Amygdala (tissue), 56 donors: Measurements from ENCODE around the gene RRP1B.

Experiments
- DNase-seq, 56 donors: peaks; one replicate each; lab custom pipeline; 2025; lab: John Stamatoyannopoulos, UW

Gene RRP1B

DNA sequence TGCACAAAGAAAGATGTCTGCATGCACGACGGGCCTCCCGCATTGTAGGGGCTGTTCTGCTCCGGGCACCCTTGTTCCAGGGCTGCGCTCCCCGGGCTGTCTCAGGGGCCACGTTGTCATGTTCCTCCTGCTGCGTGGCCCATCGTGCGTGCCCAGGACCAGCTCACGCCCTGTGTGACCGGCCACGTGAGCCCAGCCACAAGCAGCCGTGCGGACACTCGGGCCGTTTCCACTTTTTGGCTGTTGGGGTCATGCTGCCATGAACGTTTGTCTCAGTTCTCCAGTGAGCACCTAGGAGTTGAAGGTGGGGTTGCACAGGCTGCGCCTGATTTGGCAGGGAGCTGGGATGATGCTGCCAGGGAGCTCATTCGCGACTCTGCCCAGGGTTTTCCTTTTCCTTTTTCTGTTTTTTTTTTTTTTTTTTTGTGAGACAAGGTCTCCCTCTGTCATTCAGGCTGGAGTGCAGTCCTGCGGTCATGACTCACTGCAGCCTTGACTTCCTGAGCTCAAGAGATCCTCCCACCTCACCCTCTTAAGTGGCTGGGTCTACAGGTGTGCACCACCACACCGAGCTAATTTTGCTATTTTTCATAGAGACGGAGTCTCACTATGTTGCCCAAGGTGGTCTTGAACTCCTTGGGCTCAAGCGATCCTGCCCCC is 77.0 kb downstream of the RRP1B start:
- DNase-seq, result no peak

DNA sequence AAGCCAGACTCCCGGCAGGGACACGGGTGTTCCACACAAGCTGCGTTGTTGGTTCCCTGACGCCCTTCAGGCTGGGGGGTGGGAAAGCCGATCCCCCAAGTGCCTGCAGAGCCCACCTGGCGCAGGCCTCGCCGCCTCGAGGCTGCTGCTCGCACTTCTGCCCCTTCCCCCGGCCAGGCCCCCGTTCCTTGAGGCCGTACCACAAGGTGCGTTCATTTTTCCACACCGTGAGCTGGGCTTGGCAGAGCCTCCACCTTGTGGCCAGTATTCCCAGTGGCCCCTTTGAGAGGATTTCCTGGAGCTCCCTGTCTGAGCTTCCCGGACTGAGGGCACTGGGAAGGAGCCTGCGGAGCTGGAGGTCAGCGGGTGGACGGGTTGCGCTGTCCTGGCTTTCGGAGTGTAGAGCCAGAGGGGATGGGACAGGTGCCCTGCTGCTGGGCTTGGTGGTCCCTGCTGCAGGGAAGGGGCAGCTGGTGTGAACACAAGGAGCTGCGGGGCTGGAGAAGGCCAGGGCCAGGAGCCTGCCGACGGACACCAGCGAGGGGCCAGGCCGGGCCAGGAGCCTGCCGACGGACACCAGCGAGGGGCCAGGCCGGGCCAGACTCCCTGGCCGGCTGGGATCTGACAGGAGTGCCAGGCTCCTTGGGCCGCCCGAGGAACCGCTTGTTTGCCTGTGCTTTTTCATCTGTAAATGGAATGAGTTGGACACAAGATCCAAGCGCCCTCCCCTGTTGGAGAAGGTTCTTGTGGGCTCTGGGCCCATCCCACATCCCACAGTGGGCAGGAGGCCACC is 78.0 kb downstream of the RRP1B start:
- DNase-seq, result peak in 2 of 56 donors; percentile 20

GRCh38 chr21:43739621-43740435 is 80.5 kb downstream of the RRP1B start:
- peak in 1 of 56 donors; percentile 15 for DNase-seq

DNA sequence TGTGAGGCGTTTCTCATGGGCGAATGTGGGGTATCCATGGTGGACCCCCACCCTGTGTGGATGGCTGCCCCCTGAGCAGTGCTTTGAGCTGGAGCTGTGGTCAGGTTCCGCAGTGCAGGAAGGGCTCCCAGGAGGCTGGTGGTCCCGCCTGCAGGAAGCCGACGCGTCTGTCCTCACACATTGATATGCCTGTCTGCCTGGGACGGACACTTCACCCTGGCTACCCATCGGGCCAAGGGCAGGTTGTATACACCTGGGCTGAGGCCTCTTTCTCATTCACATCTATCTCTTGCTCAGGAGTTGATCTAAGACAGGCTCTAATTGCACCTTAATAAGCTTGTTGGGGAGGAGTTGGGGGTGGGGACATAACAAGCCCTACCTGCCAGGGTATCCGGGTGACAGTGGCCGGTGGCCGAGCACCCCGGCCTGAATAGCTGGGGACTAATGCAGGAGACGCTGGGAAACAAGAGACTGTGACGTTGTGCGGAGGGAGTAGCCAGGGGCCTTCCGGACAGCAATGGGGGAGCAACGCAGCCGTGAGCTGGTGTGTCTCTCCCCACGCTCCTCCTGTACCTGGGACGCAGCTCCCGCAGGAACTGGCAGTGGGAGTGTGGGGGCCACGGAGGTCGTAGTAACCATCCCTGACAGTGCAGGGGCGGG is 81.3 kb downstream of the RRP1B start:
- DNase-seq, result peak in 43 of 56 donors; percentile 15 to 84 (median 59)

GRCh38 chr21:43741423-43742096 is 82.2 kb downstream of the RRP1B start:
- no peak for DNase-seq

DNA sequence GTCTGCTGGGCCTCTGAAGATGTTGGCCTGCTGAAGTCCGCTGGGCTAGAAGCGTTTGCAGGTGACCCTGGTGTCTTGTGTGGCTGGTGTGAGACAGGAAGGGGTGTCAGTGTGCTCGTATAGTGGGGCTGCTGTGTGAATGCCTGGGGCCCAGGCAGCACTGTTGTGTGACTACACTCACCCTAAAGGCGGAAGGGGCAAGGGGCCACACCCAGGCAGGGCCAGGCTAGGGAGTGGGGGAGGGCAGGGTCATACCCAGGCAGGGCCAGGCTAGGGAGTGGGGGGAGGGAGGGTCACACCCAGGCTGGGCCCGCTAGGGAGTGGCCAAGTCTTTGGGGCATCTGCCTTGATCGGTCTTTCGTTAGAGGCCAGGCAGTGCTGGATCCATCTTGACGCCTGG is 84.6 kb downstream of the RRP1B start:
- no peak for DNase-seq

DNA sequence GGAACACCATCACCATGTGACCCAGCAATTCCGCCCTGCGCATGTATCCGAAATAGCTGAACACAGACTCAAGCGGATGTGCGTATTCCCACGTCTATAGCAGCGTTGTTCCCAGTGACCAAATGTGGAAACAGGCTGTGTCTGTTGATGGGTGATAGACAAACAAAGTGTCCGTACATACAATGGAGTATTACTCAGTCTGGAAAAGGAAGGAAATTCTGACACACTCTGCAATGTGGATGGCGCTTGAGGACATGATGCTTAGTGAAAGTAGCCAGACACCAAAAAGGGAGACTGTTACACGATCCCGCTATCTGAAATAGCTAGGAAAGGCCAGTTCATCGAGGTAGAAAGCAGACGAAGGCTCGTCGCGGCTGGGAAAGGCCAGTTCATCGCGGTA is 85.4 kb downstream of the RRP1B start:
- no peak for DNase-seq
